SHP77 (cell line): ENCODE results near the gene WWOX.
A peak's percentile ranks its signal among the peaks of the same experiment; 100 is the strongest.

Experiments
- DNase-seq, 2 experiments: peaks; one replicate each; lab custom pipeline; 2025; lab: John Stamatoyannopoulos, UW

WWOX gene

GRCh38 chr16:78799429-78799828 lies 700.0 kb downstream of the WWOX start:
- DNase-seq, result no peak

- no peak for DNase-seq
Measured at GRCh38 chr16:78800523-78800922, 701.1 kb downstream of the WWOX start.

GRCh38 chr16:78804058-78804735 lies 704.7 kb downstream of the WWOX start:
- no peak for DNase-seq

GRCh38 chr16:78805556-78805955 lies 706.1 kb downstream of the WWOX start:
- no peak for DNase-seq

GRCh38 chr16:78811247-78811646 lies 711.8 kb downstream of the WWOX start:
- DNase-seq, result no peak

GRCh38 chr16:78812582-78812981 lies 713.1 kb downstream of the WWOX start:
- DNase-seq, result no peak

GRCh38 chr16:78813661-78814311 lies 714.3 kb downstream of the WWOX start:
- no peak for DNase-seq

- no peak for DNase-seq
Measured at GRCh38 chr16:78815713-78816112, 716.3 kb downstream of the WWOX start.

- no peak for DNase-seq
Measured at GRCh38 chr16:78816499-78817195, 717.2 kb downstream of the WWOX start.

- DNase-seq, result no peak
Measured at GRCh38 chr16:78817200-78817739, 717.8 kb downstream of the WWOX start.

- DNase-seq, result no peak
Measured at GRCh38 chr16:78821335-78821734, 721.9 kb downstream of the WWOX start.

- DNase-seq, result no peak
Measured at GRCh38 chr16:78822509-78822908, 723.1 kb downstream of the WWOX start.

- DNase-seq, result no peak
Measured at GRCh38 chr16:78823027-78823426, 723.6 kb downstream of the WWOX start.

- no peak for DNase-seq
Measured at GRCh38 chr16:78829280-78829679, 729.8 kb downstream of the WWOX start.

GRCh38 chr16:78830599-78830998 lies 731.1 kb downstream of the WWOX start:
- no peak for DNase-seq

- no peak for DNase-seq
Measured at GRCh38 chr16:78832100-78832499, 732.6 kb downstream of the WWOX start.

GRCh38 chr16:78836802-78837491 lies 737.5 kb downstream of the WWOX start:
- DNase-seq, result no peak

GRCh38 chr16:78837706-78838105 lies 738.3 kb downstream of the WWOX start:
- no peak for DNase-seq

- DNase-seq, result no peak
Measured at GRCh38 chr16:78838276-78838675, 738.8 kb downstream of the WWOX start.

- DNase-seq, result no peak
Measured at GRCh38 chr16:78842950-78843349, 743.5 kb downstream of the WWOX start.

GRCh38 chr16:78843978-78844377 lies 744.5 kb downstream of the WWOX start:
- DNase-seq, result no peak

- DNase-seq, result peak; percentile 26 to 33
Measured at GRCh38 chr16:78844682-78845081, 745.2 kb downstream of the WWOX start.
